HG02938 (cell line): ENCODE data around the gene NRN1L.
"Not testable (repeated sequence)": the region's sequence is repeated elsewhere in the genome, so short reads cannot be mapped to it uniquely, and the experiment has no call there.

Experiments
- ATAC-seq: cut with Tn5 transposase; IDR thresholded peaks from one replicate; pipeline ENCODE4 v1.9.1; 2021; ENCODE audit warnings: mild to moderate bottlenecking, moderate library complexity; ENCODE audit not compliant: unreplicated experiment

NRN1L gene

GRCh38 chr16:67860589-67861398 is 23.9 kb upstream of the NRN1L start:
- ATAC-seq: no peak

GRCh38 chr16:67861877-67862276 is 22.8 kb upstream of the NRN1L start:
- no peak for ATAC-seq

GRCh38 chr16:67862623-67863583 is 21.8 kb upstream of the NRN1L start:
- ATAC-seq: no peak

GRCh38 chr16:67864044-67864443 is 20.6 kb upstream of the NRN1L start:
- not testable (repeated sequence) for ATAC-seq

- ATAC-seq: no peak
Measured at GRCh38 chr16:67864594-67864993, 20.1 kb upstream of the NRN1L start.

GRCh38 chr16:67865318-67865717 is 19.4 kb upstream of the NRN1L start:
- no peak for ATAC-seq

- ATAC-seq: no peak
Measured at GRCh38 chr16:67868290-67868689, 16.4 kb upstream of the NRN1L start.

GRCh38 chr16:67869653-67870052 is 15.0 kb upstream of the NRN1L start:
- ATAC-seq: no peak

GRCh38 chr16:67871256-67871655 is 13.4 kb upstream of the NRN1L start:
- no peak for ATAC-seq

GRCh38 chr16:67872131-67872630 is 12.5 kb upstream of the NRN1L start:
- ATAC-seq: no peak

- ATAC-seq: peak; percentile 70
Measured at GRCh38 chr16:67872631-67873434, 11.9 kb upstream of the NRN1L start, which contains the start of gene EDC4. Gene EDC4, plus strand, starts transcription at chr16:67873052. Its CDS starts 210 bp downstream, at chr16:67873262.

- ATAC-seq: peak; percentile 13
Measured at GRCh38 chr16:67873435-67874370, 11.0 kb upstream of the NRN1L start.

GRCh38 chr16:67874372-67874771 is 10.3 kb upstream of the NRN1L start:
- no peak for ATAC-seq

- ATAC-seq: no peak
Measured at GRCh38 chr16:67877064-67877463, 7.6 kb upstream of the NRN1L start.

GRCh38 chr16:67878232-67878631 is 6.5 kb upstream of the NRN1L start:
- no peak for ATAC-seq

- ATAC-seq: no peak
Measured at GRCh38 chr16:67878846-67879245, 5.8 kb upstream of the NRN1L start.

GRCh38 chr16:67879462-67879861 is 5.2 kb upstream of the NRN1L start:
- no peak for ATAC-seq

- no peak for ATAC-seq
Measured at GRCh38 chr16:67879936-67880335, 4.7 kb upstream of the NRN1L start.

- ATAC-seq: no peak
Measured at GRCh38 chr16:67880584-67880983, 4.1 kb upstream of the NRN1L start.
